IPS-18c (cell line): ENCODE data around the gene NHEJ1.
A peak's percentile ranks its signal among the peaks of the same experiment; 100 is the strongest.

Experiments
- H3K4me3 ChIP-seq: 2 replicates; pipeline ENCODE4 v1.7.0; 2013; ENCODE audit warnings: low read depth, mild to moderate bottlenecking, low read length, moderate library complexity; ENCODE audit not compliant: insufficient read depth
- H3K9me3 ChIP-seq: one replicate; pipeline ENCODE4 v1.6.1; 2013; ENCODE audit warnings: mild to moderate bottlenecking, low read length, moderate library complexity; ENCODE audit not compliant: control insufficient read depth, insufficient read depth

The NHEJ1 gene

GRCh38 chr2:219173176-219173575 is 12.6 kb upstream of the NHEJ1 start:
- Histone ChIP-seq H3K9me3 (no peaks in the 10 kb centered on the region), H3K4me3 (no peak overlapping the region)

DNA sequence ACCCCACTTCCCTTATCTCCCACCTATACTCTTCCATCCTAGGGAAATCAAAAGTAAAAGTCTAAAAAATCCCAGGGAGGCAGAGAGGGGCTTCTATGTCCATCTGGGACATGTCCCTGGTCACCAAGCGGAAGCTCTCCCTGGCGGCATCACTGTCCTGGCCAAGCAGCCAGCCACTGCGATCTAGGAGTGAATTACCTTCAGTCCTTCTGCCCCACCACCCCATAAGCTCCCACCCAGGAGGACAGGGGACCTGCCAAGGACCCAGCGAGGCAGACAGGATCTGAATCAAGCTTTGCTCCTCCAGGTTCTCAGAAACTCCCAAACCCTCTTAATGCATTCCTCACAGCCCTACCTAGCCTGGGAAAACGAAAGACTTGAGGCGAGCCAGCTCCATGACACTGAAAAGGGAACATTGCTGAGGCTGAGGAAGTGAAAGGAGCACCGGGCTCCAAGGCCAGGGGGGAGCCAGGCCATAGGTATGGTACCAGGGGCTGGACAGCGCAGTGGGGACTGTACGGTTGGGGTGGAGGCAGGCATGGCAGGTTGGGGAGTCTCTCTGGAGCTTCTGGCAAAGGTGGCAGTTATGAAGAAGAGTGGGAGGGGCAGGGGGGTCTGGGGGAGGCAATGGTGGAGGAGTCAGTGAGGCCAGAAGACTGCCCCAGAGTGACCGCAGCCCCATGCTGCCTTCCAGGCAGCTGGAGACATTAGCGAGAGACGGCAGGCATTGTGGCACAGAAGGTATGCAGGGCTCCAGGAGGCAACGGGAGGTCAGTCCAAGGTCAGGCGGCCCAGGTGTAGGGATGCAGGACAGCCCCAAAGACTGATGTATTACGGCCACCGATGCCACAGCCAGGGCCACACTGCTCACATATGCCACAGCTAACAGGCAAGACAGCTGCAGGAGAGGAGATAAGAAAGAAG is 11.9 kb upstream of the NHEJ1 start:
- Histone ChIP-seq H3K4me3 (no peak overlapping the region), H3K9me3 (no peaks in the 10 kb centered on the region)

GRCh38 chr2:219171231-219171651 is 10.6 kb upstream of the NHEJ1 start:
- Histone ChIP-seq H3K4me3 (no peak overlapping the region), H3K9me3 (no peaks in the 10 kb centered on the region)

DNA sequence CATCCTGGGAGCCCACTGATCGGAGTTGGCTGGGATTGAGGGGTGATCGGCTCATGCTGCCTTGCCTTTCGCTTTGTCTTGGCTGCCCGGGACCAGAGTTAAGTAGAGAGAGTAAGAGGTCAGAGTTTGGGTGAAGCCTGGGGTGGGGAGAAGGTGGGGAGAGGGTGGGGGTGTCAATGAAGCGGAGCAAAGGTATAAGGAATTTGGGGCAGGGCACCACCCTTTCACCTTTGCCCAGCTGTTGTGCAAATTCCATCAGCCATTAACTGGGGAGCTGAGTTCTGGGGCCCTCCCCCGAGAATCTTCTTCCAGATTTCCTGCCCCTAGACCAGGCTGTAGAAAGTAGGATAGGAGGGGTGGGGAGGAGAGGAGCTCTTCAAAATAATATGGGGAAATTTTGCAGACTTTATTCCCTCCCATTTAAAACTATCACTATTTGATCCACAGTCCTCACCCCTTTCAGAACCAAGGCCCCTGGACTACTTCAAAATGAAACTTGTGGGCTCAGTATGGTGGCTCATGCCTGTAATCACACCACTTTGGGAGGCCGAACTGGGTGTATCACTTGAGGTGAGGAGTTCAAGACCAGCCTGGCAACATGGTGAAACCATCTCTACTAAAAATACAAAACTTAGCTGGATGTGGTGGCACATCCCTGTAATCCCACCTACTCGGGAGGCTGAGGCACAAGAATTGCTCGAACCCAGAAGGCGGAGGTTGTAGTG is 9.5 kb upstream of the NHEJ1 start, which contains the start of gene SLC23A3:
SLC23A3 (minus strand) TSS at position 100 of the 725 bp plus-strand sequence; CDS start at position 55, 45 bp downstream.
- no peak within 1 kb of the TSS for H3K4me3 ChIP-seq
- H3K9me3 ChIP-seq = no peaks in the 10 kb centered on the region

DNA sequence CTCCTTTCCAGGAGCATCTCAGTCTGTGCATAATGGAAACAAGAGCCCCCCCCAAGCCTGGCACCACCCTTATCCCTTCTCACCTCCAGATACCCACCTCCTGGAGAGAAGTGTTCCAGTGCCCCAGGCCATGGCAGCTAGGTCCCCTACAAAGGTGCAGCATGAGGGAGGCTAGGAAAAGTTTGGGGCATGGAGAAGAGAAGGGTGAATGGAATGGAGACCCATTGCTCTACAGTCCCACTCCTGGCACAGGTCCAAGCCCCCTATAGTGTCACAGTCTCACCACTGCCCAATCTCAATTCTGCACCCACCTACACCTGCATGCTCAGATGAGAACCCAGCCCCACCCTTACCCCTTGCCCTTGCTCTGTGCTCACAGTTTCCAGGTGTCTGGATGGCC is 8.3 kb upstream of the NHEJ1 start:
- H3K9me3 ChIP-seq = no peaks in the 10 kb centered on the region

DNA sequence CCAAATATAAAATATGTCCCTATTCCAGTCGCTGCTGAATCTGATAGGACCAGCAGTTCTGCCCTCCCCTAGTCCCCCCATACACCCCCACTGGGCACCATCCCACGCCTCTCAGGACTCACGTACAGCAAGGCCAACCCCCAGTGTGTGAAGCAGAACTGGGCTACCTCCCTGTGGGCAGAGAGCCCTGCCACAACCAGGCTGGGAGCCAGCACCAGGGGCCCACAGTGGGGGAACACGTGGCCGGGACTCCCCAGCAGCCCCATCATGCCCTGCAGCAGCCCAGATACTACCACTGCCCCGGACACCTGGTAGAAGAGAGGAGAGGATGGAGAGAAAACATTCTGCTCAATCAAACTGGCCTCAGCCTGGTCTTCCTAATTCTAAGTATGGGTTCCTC is 7.9 kb upstream of the NHEJ1 start:
- no peak overlapping the region for H3K4me3 ChIP-seq
- no peaks in the 10 kb centered on the region for H3K9me3 ChIP-seq

More for the DNA sequence above, 8.3 kb upstream of the NHEJ1 start:
- no peak overlapping the region for H3K4me3 ChIP-seq

- H3K9me3 ChIP-seq = peaks cover 1% of the 10 kb centered on the region
Measured at GRCh38 chr2:219167997-219168396, 7.4 kb upstream of the NHEJ1 start.

GRCh38 chr2:219165058-219165911 is 4.7 kb upstream of the NHEJ1 start:
- peaks cover 2% of the 10 kb centered on the region for H3K9me3 ChIP-seq
- no peak overlapping the region for H3K4me3 ChIP-seq

More at GRCh38 chr2:219167997-219168396, 7.4 kb upstream of the NHEJ1 start:
- H3K4me3 ChIP-seq = no peak overlapping the region

GRCh38 chr2:219163156-219163555 is 2.5 kb upstream of the NHEJ1 start:
- peaks cover 2% of the 10 kb centered on the region for H3K9me3 ChIP-seq
- no peak overlapping the region for H3K4me3 ChIP-seq

DNA sequence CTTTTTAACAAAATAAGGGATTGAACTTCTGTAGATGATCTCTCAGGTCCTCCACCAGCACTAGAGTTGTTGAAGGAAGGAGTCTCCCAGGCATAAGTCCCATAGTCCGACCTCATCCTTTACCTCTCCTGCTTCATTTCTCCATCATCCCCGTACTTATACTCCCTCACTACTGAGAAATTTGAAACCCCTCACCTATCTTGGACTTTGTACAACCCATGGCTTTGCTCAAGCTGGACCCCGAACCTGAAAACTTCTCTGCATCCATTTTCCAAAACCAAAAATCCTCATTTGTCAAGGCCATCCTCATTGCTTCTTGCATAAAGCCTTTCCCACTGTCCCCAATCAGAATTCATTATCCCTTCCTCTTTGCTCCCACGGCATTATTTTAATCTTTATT is 482 bp upstream of the NHEJ1 start:
- peaks cover 2% of the 10 kb centered on the region for H3K9me3 ChIP-seq

GRCh38 chr2:219159771-219160185 is 837 bp downstream of the NHEJ1 start:
- H3K9me3 ChIP-seq = peaks cover 2% of the 10 kb centered on the region
- H3K4me3 ChIP-seq = peak overlapping the region; percentile 99

More for the DNA sequence above, 482 bp upstream of the NHEJ1 start:
- peak overlapping the region; percentile 99 for H3K4me3 ChIP-seq

DNA sequence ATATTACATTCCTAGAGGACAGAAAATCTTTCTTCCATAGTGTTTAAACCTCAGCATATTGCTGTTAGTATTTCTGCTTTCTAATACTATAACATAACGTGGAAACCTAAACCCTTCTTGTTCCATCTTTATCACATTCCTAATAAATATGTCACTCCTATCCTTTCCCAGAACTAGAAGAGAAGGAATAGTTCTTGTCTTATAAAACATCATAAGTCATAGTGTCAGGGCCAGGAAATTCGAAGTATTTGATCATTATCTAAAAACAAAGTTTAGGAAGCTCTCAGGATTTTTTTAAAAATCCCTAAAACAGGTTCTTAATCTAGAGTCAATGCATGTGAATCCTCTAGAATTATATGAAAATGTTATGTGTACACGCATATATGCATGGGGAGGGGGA is 2.0 kb downstream of the NHEJ1 start:
- H3K4me3 ChIP-seq = no peak overlapping the region
- peaks cover 2% of the 10 kb centered on the region for H3K9me3 ChIP-seq

DNA sequence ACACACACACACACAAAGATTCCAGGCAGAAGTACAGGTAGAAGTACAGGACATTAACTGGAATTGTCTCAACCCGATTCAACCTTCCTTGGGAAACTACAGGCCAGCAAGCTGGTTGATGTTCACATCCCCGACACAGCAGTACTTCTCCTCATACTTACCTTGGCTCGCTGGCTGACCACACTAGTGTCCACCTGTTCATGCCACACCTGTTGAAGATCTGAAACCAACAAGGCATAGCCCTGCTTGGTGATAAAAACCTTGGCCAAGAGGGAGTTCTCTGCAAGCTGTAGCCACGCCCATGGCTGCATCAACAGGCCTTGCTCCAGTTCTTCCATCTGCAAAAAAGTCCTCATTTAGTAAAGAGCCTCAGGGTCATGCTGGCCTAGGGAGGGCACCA is 2.6 kb downstream of the NHEJ1 start:
- H3K9me3 ChIP-seq = peaks cover under 1% of the 10 kb centered on the region

GRCh38 chr2:219157396-219157795 is 3.2 kb downstream of the NHEJ1 start:
- no peaks in the 10 kb centered on the region for H3K9me3 ChIP-seq

More for the DNA sequence above, 2.6 kb downstream of the NHEJ1 start:
- H3K4me3 ChIP-seq = no peak overlapping the region

GRCh38 chr2:219155054-219155644 is 5.5 kb downstream of the NHEJ1 start:
- H3K9me3 ChIP-seq = no peaks in the 10 kb centered on the region
- no peak overlapping the region for H3K4me3 ChIP-seq

More at GRCh38 chr2:219157396-219157795, 3.2 kb downstream of the NHEJ1 start:
- H3K4me3 ChIP-seq = no peak overlapping the region

DNA sequence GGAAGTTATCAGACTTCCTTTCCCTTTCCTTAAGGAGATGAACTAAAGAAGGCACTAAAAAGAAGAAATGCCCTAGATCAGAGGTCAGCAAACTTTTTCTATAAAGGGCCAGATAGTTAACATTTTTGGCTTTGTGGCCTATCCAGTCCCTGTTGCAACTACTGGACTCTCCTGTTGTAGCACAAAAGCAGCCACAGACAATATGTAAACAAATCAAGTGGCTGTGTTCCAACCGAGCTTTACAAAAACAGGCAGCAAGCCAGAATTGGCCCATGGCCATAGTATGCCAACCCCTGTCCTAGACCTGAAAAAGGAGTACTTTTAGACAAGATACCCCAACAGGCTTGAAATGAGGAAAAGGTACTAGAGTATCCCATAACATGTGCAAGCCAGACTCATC is 10.9 kb downstream of the NHEJ1 start:
- Histone ChIP-seq H3K4me3 (no peak overlapping the region), H3K9me3 (no peaks in the 10 kb centered on the region)

DNA sequence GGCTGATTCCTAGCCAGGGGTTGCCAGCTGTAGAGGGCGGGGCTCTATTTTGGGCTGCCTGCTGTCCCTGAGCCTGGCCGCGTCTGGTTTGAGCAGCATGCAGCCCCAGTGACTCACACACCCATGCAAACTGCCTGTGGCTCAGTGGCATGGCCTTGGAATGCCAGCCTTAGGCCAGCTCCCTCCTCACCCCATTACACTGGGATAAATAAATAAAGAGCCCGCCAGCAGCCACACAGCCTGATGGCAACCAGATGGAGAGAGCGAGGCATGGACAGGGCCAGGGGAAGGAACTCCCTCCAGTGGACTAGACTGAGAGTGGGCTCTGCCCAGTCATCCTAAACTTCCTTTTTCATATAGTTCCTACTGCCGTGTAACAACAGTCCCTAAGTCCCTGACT is 18.3 kb downstream of the NHEJ1 start:
- no peak overlapping the region for H3K4me3 ChIP-seq
- no peaks in the 10 kb centered on the region for H3K9me3 ChIP-seq
